Stimulated activated naive CD4-positive, alpha-beta T cell (primary cell): ENCODE measurements around the gene MRPS14.
"Not testable (repeated sequence)": the region's sequence is repeated elsewhere in the genome, so short reads cannot be mapped to it uniquely, and the experiment has no call there.

ENCODE experiments used
- DNase-seq, 6 experiments: peaks; one replicate each; lab custom pipeline; 2025; lab: John Stamatoyannopoulos, UW

MRPS14 gene

DNA sequence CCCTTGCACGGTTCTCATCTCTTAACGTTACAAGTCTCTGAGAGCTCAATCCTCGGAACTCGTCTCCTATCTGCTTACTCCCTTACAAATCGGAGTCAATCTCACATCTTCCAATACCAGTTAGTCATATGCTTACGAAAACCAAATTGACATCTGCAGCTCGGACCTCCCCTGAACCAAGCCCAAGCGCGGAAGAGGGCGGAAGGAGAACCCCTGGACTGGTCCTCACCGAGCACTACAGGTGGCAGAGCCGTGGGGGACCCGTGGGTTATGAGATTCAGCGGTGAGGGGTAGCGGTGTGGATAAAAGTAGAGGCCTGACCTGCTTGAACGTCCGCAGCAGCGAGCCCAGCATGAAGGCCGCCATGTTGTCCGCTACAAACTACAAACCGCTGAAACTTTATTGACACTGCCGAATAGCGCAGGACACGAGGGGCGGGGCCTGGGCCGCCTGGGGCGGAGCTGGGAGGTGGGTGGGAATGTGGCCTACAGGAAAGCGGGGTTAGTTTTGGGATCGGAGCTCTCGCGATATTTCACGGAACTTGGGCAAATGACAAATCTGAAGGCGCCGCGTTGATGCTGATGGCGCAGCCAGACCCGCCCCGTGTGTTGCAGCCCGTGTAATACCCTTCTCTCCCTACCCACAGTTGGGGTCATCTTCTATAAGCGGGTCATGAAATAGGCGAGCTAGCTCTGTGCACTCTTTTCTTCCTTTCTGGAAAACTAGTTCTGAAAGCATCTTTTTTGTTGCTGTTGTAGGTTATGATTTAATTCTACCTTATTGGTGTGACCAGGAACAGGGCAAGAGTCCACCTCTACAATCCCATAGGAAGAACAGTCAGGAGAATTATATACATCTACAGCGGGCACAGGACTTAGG is at the start of gene MRPS14:
TSS of gene MRPS14 (minus strand) at position 383 of the 879 bp plus-strand sequence. CDS start at position 366, 17 bp downstream.
- peak; percentile 95 to 98 (median 97) for DNase-seq

- DNase-seq: no peak
These were observed 49.1 kb upstream of the MRPS14 start for GRCh38 chr1:175072099-175072951.

DNA sequence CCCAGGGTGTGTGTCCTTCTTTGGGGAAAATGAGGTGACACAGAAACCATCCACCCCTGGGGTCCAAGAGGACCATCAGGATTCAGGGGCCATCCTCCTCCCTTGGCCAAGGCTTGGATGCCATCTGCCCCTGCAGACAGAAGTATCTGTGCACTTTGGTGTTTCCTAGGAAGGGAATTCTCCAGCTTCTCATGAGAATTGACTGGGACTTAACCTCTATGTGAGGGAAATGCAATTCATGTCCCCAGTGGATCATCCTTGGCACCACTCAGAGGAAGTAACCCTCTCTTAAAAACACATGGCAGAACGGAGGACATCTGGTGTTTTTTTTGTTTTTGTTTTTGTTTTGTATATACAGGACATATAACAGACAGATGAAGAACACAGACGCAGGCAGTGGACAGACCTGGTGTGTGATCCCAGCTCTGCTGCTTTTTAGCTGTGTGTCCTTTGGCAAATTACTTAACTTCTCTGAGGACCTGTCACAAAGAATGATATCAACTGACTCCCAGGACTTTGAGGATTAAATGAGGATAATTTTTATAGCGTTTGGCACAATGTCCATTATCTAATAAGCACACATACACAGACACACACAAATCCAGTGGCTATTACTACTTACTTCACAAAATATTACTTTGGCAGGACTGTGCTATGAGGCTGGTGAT is 48.2 kb upstream of the MRPS14 start:
- no peak for DNase-seq

DNA sequence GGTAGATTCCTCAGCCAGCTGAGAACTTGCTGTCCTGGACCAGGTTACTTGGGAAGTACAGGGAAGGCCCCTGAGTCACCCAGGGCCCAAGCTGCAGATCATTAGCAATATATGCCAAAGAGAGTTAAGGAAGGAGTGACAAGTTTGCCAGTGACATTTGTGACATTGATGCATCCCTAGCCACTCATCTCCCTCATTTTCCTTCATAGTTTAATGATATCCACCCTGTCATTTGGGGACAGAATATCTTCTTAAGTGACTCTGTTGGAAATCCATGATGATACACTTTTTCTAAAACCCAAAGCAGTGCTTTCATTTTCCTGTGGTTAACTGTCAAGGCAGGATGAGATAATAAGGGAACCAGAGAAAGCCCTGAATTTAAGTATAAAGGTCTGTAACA is 47.6 kb upstream of the MRPS14 start:
- no peak for DNase-seq

DNA sequence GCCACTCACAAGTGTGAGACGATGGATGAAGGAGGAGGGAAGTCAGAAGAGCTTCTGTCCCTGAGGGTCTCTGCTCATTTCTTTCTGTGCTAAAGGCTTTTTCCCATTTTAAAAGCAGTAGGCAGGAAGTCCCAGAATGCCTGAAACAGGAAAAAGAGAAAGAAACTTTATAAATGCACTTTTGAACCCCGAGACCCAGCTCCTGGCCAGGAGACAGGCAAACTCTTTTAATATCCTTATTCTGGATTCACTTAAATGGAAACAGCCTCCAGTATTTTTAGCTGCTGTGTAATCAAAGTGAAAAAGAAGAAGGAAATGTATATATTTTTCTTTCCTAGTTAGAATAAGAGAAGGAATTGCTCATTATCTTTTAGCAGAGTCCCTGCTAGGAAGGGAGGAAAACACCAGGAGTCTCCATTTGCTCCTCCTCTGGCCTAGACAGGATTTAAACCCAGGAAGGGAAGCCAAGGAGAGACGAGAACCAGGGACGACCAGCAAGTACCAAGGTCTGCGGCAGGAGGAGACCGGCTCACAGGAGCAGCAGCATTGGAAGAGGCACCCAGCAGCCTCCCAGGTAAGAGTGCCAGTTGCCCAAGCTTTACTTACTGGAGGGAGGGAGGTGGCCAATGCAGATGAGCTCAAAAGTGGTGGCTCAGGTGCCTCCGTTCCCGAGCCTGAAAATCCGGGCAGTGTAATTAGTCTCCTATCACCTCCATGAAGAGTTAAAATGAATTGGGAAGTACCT is 44.3 kb upstream of the MRPS14 start, which contains the start of gene TNN:
TSS of gene TNN (plus strand) at position 472 of the 745 bp plus-strand sequence. CDS start 9,586 bp downstream, outside the sequence.
- DNase-seq: no peak

DNA sequence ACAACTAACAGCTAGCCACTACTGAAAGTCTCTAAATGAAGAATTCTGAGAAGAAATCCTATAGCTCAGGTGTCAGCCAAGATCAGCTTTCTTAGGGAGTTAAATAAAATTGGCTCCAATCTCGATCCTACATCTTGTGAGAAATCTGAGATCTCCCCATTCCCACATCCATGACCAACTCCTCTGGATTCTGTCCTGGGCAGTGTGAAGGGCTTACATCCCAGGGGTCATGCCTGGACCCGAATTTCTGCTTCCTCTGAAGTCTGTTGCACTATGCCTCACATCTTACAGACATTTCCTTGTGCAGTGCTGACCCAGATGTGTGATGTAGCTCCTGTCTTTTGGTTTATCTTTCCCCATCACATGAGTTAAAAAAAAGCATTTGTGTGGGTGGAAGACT is 39.6 kb upstream of the MRPS14 start:
- no peak for DNase-seq

DNA sequence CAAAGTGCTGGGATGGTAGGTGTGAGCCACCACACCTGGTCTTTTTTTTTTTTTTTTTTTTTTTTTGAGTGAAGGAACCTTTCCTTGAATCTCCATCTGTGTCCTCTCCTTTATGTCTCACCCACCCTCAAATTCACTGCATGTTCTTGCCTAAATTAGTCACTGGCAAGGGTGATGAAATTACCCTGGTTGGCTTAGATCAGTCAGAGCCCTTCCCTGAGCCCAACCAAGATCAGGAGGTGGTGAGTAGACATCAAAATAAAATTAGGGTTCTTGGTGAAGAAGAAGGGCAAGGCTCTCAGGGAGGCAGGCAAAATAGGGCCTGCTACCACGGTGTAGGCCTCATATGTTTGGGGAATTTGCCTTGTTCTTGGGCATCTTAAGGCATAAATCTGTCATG is 39.1 kb upstream of the MRPS14 start:
- no peak for DNase-seq

DNA sequence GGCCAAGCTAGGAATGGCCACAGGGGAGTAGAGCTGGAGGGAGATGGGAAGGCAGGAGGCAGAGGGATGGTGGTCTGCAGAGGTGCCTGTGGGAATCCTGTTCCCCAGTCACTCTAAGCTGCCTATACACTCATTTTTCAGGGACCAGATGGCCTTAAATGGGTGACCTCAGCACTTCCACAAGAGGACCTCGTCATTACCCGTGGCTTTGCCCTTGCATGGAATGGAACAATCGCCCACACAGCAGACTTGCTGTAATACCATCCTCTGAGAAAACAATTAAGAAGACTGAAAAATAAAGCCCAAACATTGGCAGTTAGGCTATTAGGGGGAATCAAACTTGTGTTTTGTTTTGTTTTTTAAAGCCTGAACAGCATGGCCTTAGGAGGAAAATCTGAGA is 31.5 kb upstream of the MRPS14 start:
- no peak for DNase-seq

GRCh38 chr1:175050992-175051391 is 27.8 kb upstream of the MRPS14 start:
- DNase-seq: no peak

DNA sequence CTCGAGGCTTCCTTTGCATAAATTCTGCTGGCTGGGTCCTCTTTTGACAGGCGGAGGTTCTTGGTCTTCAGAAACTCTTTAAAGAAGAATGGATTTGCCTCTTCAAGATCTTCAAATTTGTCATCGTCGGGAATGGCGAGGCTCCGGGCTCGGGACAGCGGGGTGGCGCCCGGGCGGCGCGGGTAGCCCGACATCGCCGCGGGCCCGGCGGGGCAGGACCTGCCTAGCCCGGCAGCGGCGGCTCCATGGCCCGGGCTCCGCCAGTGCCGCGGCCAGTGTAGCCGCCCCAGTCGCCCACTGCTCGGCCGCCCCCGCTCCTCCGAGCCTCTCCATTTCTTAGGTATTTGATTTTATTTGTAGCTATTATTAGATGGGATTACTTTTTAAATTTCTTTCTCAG is 22.3 kb upstream of the MRPS14 start:
- no peak for DNase-seq

DNA sequence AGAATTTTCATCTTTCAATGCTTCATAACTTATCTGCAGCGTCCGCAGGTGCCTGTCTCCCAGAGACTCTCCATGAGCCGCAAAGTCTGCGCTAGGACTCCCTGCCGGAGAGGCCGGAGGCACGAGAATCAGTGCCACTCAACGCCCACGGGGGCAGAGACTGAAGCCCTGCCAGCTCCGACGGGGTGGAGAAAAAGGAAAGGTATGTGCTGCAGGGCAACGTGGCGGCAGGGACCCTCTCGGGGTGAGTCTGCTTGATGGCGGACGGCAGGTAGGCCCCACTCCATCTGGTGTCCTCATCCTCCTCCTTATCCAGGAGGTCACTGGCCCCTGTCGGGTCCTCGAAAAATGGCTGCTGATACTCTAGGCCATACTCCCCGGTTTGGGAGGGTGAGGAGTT is 21.9 kb upstream of the MRPS14 start:
- no peak for DNase-seq

DNA sequence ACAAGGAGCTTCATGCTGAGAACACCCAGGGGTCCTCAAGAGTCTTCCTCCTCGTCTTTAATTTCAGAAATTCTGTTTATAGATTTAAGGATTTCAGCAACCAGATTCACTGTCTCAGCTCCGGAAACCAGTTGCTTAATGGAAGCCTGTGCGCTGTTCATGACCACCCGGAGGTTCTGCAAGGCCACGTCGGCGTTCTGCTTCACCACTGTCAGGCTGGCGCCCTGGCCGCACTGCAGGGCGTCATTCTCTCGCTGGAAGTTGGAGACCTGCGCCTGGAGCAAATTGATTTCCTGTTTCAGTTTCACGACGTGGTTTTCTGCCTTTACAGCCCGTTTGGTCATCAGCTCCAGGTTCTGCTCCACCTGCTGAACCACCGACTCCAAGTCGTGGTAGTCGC is 21.4 kb upstream of the MRPS14 start:
- not testable (repeated sequence) for DNase-seq

GRCh38 chr1:175043824-175044223 is 20.6 kb upstream of the MRPS14 start:
- no peak for DNase-seq

DNA sequence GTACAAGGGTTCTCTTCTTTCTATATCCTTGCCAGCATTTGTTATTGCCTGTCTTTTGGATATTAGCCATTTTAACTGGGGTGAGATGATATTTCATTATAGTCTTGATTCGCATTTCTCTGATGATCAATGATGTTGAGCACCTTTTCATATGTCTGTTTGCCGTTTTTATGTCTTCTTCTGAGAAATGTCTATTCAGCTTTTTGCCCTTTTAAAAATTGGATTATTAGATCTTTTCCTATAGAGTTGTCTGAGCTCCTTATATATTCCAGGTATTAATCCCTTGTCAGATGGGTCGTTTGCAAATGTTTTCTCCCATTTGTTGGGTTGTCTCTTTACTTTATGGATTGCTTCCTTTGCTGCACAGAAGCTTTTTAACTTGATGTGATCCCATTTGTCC is 19.4 kb upstream of the MRPS14 start:
- no peak for DNase-seq

- no peak for DNase-seq
These were observed 17.2 kb upstream of the MRPS14 start for GRCh38 chr1:175040324-175040879.

- no peak for DNase-seq
These were observed 14.2 kb upstream of the MRPS14 start for GRCh38 chr1:175037416-175037815.

DNA sequence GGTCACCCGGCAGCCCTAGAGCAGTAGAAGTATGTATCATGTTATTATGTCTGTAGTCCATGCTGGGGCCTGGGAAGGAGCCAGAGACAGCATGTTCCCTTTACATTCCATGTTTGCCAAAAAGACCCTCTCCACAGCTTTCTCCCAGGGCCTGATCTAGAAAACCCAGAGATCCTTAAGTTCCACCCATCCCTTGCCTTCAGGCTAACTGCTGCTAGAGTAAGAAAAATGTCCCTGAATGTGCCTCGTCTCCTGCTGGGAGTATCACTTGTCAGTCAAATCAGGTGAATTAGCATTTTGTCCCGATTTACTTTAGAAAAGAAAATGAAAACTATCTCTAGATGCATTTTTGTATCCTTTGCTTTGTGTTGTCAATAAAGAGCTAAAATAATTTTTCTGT is 13.3 kb upstream of the MRPS14 start:
- DNase-seq: no peak

DNA sequence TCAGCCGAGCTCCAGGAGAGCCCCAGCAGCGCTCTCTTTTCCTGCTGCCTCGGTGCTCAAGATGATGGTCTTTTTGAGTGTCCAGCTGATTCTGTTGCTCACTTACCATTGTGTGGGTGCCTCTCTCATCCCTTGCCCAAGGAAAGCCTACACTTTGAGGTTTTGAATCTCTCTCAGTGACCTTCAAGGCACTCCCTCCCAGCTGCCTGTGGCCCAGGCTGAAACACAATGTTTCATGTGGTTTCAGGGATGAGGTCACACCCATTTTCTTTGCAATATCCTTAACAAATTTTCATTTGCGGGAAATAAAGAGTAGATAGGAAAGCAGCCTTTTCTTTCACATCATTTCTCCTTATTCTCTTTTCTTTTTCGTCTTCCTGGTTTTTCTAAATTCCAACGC is 12.6 kb upstream of the MRPS14 start:
- DNase-seq: no peak

DNA sequence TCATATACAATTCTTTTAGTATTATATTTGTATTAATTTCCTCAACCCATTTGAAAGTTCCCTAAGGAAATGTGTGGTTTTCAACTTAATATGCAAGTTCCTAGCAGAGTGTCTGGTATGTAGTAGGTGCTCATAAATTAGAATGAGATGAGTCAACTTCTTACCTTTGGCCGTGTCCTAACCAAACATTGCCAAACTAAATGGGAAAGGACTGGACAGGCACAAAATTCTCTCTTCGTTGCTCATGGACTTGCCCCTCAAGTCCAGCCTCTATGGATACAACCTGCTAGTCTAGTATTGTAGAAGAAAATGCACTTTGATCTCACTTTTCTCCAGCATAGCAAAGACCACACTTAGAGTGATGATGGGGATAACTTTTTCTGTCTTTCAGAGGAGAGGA is 11.6 kb upstream of the MRPS14 start:
- no peak for DNase-seq

- no peak for DNase-seq
These were observed 10.7 kb upstream of the MRPS14 start for GRCh38 chr1:175033953-175034352.

GRCh38 chr1:175024773-175025172 is 1.5 kb upstream of the MRPS14 start:
- no peak for DNase-seq
